Measurements from ENCODE around the gene ZNF521. TPM values are rescaled to one million over a fixed set of nuclear protein-coding genes. Genes with fewer than 3 reads are reported as not detected.

The ZNF521 gene
- total and polyA plus RNA-seq, 4 donors, result 0.50 to 3.7 (median 1.5) TPM

- Histone ChIP-seq H3K9me3 (ENCODE audit: control insufficient read depth in 4 of 4, low read length in 3 of 4) (no peaks in the 10 kb centered on the region), H3K27ac (ENCODE audit: low read depth in 1 of 2, low read length in 2 of 2) (no peak overlapping the region), H3K4me3 (ENCODE audit: low read depth in 1 of 3, low read length in 3 of 3) (no peak overlapping the region), H3K36me3 (ENCODE audit: control insufficient read depth in 4 of 4, insufficient read depth in 3 of 4, low read depth in 1 of 4, low read length in 3 of 4) (no peaks in the 10 kb centered on the region), H3K27me3 (ENCODE audit: control insufficient read depth in 4 of 4, insufficient read depth in 4 of 4, low read length in 3 of 4) (peaks cover 0 to 5% (median 0%) of the 10 kb centered on the region in 4 donors), H3K4me1 (ENCODE audit: control insufficient read depth in 4 of 4, insufficient read depth in 4 of 4, low read length in 3 of 4) (no peaks in the 10 kb centered on the region), H3K9ac (ENCODE audit: low read depth in 1 of 2, low read length in 2 of 2) (no peak overlapping the region)
- no peak for DNase-seq (ENCODE audit: low spot score)
- 71% methylated on average over 5 of the region's 5 CpGs for WGBS
- TF ChIP-seq CTCF (IDR thresholded peaks at IDR 0.05; ENCODE audit: low read depth, low read length, missing input control) (no peak), JUND (IDR thresholded peaks at IDR 0.05) (no peak), RAD21 (IDR thresholded peaks at IDR 0.05) (no peak), SP1 (IDR thresholded peaks at IDR 0.05) (no peak), NR2F2 (IDR thresholded peaks at IDR 0.05) (no peak), FOXA1 (IDR thresholded peaks at IDR 0.05) (no peak), HNF4A (conservative IDR thresholded peaks at IDR 0.05) (no peak), HNF4G (IDR thresholded peaks at IDR 0.05) (no peak)
Observed at GRCh38 chr18:25067275-25068025, 284.5 kb downstream of the ZNF521 start.

- DNase-seq (ENCODE audit: low spot score), result no peak
- H3K4me3 ChIP-seq (ENCODE audit: low read depth in 1 of 3, low read length in 3 of 3), result no peak overlapping the region
- 69% methylated on average over 3 of the region's 3 CpGs for WGBS
- H3K9me3 ChIP-seq (ENCODE audit: control insufficient read depth in 4 of 4, low read length in 3 of 4), result no peaks in the 10 kb centered on the region
- no peak overlapping the region for H3K27ac ChIP-seq (ENCODE audit: low read depth in 1 of 2, low read length in 2 of 2)
- H3K27me3 ChIP-seq (ENCODE audit: control insufficient read depth in 4 of 4, insufficient read depth in 4 of 4, low read length in 3 of 4), result peaks cover 0 to 5% (median 0%) of the 10 kb centered on the region in 4 donors
- TF ChIP-seq HNF4A (conservative IDR thresholded peaks at IDR 0.05) (no peak), TAF1 (conservative IDR thresholded peaks at IDR 0.05) (no peak)
- H3K36me3 ChIP-seq (ENCODE audit: control insufficient read depth in 4 of 4, insufficient read depth in 3 of 4, low read depth in 1 of 4, low read length in 3 of 4), result no peaks in the 10 kb centered on the region
- no peak overlapping the region for H3K9ac ChIP-seq (ENCODE audit: low read depth in 1 of 2, low read length in 2 of 2)
- no peaks in the 10 kb centered on the region for H3K4me1 ChIP-seq (ENCODE audit: control insufficient read depth in 4 of 4, insufficient read depth in 4 of 4, low read length in 3 of 4)
Observed at GRCh38 chr18:25066516-25066915, 285.4 kb downstream of the ZNF521 start.

GRCh38 chr18:25062720-25063119, 289.2 kb downstream of the ZNF521 start:
- H3K9ac ChIP-seq (ENCODE audit: low read depth in 1 of 2, low read length in 2 of 2), result no peak overlapping the region
- H3K36me3 ChIP-seq (ENCODE audit: control insufficient read depth in 4 of 4, insufficient read depth in 3 of 4, low read depth in 1 of 4, low read length in 3 of 4), result no peaks in the 10 kb centered on the region
- no peak for DNase-seq (ENCODE audit: low spot score)
- no peak overlapping the region for H3K27ac ChIP-seq (ENCODE audit: low read depth in 1 of 2, low read length in 2 of 2)
- H3K27me3 ChIP-seq (ENCODE audit: control insufficient read depth in 4 of 4, insufficient read depth in 4 of 4, low read length in 3 of 4), result peaks cover 0 to 5% (median 0%) of the 10 kb centered on the region in 4 donors
- WGBS, result 100% methylated on average over 1 of the region's 1 CpG
- H3K4me1 ChIP-seq (ENCODE audit: control insufficient read depth in 4 of 4, insufficient read depth in 4 of 4, low read length in 3 of 4), result no peaks in the 10 kb centered on the region
- no peaks in the 10 kb centered on the region for H3K9me3 ChIP-seq (ENCODE audit: control insufficient read depth in 4 of 4, low read length in 3 of 4)
- no peak overlapping the region for H3K4me3 ChIP-seq (ENCODE audit: low read depth in 1 of 3, low read length in 3 of 3)
- no peak for TF ChIP-seq RXRA (IDR thresholded peaks at IDR 0.05)
- TF ChIP-seq NR2F2 (IDR thresholded peaks at IDR 0.05), result no peak
- TF ChIP-seq GABPA (IDR thresholded peaks at IDR 0.05 in 1 of 2, conservative IDR thresholded peaks at IDR 0.05 in 1 of 2), result no peak
- TF ChIP-seq JUND (IDR thresholded peaks at IDR 0.05), result no peak
- no peak for TF ChIP-seq RAD21 (IDR thresholded peaks at IDR 0.05)
- TF ChIP-seq SP1 (IDR thresholded peaks at IDR 0.05), result no peak
- TF ChIP-seq EGR1 (IDR thresholded peaks at IDR 0.05; ENCODE audit: low read depth in 2 of 2), result no peak
- TF ChIP-seq FOXA1 (IDR thresholded peaks at IDR 0.05), result no peak
- TF ChIP-seq FOXA2 (IDR thresholded peaks at IDR 0.05), result no peak
- no peak for TF ChIP-seq ATF3 (IDR thresholded peaks at IDR 0.05)
- TF ChIP-seq HNF4G (IDR thresholded peaks at IDR 0.05), result no peak
- no peak for TF ChIP-seq TAF1 (conservative IDR thresholded peaks at IDR 0.05)
- no peak for TF ChIP-seq HNF4A (conservative IDR thresholded peaks at IDR 0.05)
- TF ChIP-seq MAX (IDR thresholded peaks at IDR 0.05), result no peak
- no peak for TF ChIP-seq YY1 (IDR thresholded peaks at IDR 0.05)
- no peak for TF ChIP-seq REST (IDR thresholded peaks at IDR 0.05)
- no peak for TF ChIP-seq CTCF (IDR thresholded peaks at IDR 0.05; ENCODE audit: low read depth, low read length, missing input control)
